HAP-1 (cell line): ENCODE measurements around the gene NLGN1.
"Not testable (repeated sequence)": the region's sequence is repeated elsewhere in the genome, so short reads cannot be mapped to it uniquely, and the experiment has no call there.

Experiments
- DNase-seq, 2 experiments: peaks; one replicate each; pipeline ENCODE4 v3.0.0-alpha.2; 2016 to 2020; ENCODE audit warnings: low spot score in 2 of 2
- H3K27me3 ChIP-seq: fragments of 250-450 bp; sonication (Bioruptor Pico); 2 replicates; pipeline ENCODE4 v1.5.1; 2020; ENCODE audit warnings: low read depth, mild to moderate bottlenecking, moderate library complexity
- H3K36me3 ChIP-seq: fragments of 250-450 bp; sonication (Bioruptor Pico); replicated peaks from 2 replicates; pipeline ENCODE4 v1.5.1; 2020; ENCODE audit warnings: mild to moderate bottlenecking
- H3K4me1 ChIP-seq: fragments of 250-450 bp; sonication (Bioruptor Pico); 2 replicates; pipeline ENCODE4 v1.5.1; 2020; ENCODE audit warnings: mild to moderate bottlenecking
- H3K4me3 ChIP-seq: fragments of 250-450 bp; sonication (Bioruptor Pico); 2 replicates; pipeline ENCODE4 v1.5.1; 2020; ENCODE audit warnings: mild to moderate bottlenecking, moderate library complexity
- H3K9me3 ChIP-seq: fragments of 250-450 bp; sonication (Bioruptor Pico); 2 replicates; pipeline ENCODE4 v1.5.1; 2020; ENCODE audit warnings: mild to moderate bottlenecking, moderate library complexity
- in situ Hi-C: fragments of 300-500 bp; cut with MboI; formaldehyde crosslinking; loops from 3 replicates; pipeline ENCODE4 v1.14.3; 2020; ENCODE audit warnings: low sequenced_read_pairs, inconsistent platforms, mixed read lengths

NLGN1 gene

DNA sequence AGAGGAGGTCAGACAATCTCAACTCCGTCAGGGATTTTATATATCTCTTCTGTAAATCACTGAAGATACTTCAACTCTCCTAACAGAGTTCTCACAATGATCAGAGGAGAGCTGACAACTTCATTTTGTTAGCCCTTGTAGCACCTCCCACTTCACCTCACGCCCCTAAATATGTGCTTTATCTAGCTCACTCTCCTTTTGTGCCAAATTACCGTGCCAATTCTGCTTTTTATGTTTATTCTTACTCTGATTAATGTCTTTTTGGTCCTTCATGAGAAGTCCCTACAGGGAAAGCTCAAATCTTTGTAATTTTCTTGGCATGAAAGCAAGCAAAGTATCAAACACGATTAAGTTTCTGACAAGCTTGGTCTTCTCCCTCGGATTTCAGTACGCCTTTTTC, 825.5 kb downstream of the NLGN1 start:
- Histone ChIP-seq H3K4me1 (peaks cover 9% of the 10 kb centered on the region), H3K9me3 (no peaks in the 10 kb centered on the region), H3K4me3 (no peak overlapping the region), H3K36me3 (no peaks in the 10 kb centered on the region), H3K27me3 (no peaks in the 10 kb centered on the region)
- no peak for DNase-seq
- in situ Hi-C loops = no loop called here

DNA sequence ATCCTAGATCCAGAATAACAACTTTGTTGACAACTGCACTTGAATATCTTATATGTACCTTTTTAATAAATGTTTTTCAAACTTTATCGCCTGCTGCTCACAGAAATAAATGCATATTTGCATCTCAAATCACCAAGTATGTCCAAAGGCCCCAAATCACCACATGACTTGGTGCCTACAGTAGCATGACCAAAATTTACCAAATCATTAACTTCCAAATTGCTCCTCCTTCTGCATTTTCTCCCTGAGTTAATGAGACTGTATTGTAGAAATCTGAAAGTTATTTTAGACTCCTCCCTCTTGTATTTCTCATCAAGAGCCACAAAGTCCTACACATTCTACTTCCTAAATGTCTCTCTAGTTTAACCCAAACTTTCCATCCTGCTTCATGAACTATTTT, 826.1 kb downstream of the NLGN1 start:
- no peak for DNase-seq
- H3K4me3 ChIP-seq = no peak overlapping the region
- H3K36me3 ChIP-seq = no peaks in the 10 kb centered on the region
- in situ Hi-C loops = no loop called here
- H3K9me3 ChIP-seq = no peaks in the 10 kb centered on the region
- H3K4me1 ChIP-seq = peaks cover 3% of the 10 kb centered on the region
- no peaks in the 10 kb centered on the region for H3K27me3 ChIP-seq

DNA sequence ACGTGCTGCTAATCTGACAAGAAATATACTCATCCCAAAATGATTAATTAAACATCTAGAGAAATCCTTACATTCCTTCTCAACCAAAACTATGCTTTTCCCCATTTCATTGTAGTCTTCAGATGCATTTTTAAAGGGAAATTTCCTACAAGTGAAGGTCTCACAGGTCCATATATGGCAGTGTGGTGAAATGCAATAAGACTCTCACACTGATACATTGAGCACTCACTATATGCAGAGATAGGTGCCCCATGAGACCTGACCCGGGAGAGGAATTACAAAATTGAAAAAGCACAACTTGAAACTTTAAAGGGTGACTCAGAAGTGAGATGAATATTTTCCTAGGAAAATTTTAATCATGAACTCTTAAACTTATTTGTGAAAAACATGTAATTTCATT, 832.4 kb downstream of the NLGN1 start:
- DNase-seq = peak in 1 of 2 experiments; percentile 41
- no peak overlapping the region for H3K4me3 ChIP-seq
- peaks cover 4% of the 10 kb centered on the region; the same call in 1 of the 2 replicates for H3K27me3 ChIP-seq
- H3K9me3 ChIP-seq = no peaks in the 10 kb centered on the region
- in situ Hi-C loops = no loop called here
- H3K36me3 ChIP-seq = no peaks in the 10 kb centered on the region
- H3K4me1 ChIP-seq = peaks cover 15% of the 10 kb centered on the region

DNA sequence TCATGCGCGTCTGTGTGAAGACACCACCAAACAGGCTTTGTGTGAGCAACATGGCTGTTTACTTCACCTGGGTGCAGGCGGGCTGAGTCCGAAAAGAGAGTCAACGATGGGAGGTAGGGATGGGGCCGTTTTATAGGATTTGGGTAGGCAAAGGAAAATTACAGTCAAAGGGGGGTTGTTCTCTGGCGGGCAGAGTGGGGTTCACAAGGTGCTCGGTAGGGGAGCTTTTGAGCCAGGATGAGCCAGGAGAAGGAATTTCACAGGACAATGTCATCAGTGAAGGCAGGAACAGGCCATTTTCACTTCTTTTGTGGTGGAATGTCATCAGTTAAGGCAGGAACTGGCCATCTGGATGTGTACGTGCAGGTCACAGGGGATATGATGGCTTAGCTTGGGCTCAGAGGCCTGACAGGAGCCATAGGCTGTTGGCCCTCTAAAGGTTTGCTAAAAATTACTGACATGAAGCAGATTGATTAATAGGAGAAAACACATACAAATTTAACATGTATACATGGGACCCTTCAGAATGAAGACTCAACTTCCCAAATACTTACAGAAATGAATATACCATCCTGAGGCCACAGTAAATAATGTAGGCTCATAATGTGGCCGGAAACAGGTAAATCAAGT, 834.6 kb downstream of the NLGN1 start:
- H3K36me3 ChIP-seq, in situ Hi-C loops, H3K9me3 ChIP-seq, H3K4me3 ChIP-seq, DNase-seq, H3K27me3 ChIP-seq: not testable (repeated sequence)
- H3K4me1 ChIP-seq = peaks cover 15% of the 10 kb centered on the region

DNA sequence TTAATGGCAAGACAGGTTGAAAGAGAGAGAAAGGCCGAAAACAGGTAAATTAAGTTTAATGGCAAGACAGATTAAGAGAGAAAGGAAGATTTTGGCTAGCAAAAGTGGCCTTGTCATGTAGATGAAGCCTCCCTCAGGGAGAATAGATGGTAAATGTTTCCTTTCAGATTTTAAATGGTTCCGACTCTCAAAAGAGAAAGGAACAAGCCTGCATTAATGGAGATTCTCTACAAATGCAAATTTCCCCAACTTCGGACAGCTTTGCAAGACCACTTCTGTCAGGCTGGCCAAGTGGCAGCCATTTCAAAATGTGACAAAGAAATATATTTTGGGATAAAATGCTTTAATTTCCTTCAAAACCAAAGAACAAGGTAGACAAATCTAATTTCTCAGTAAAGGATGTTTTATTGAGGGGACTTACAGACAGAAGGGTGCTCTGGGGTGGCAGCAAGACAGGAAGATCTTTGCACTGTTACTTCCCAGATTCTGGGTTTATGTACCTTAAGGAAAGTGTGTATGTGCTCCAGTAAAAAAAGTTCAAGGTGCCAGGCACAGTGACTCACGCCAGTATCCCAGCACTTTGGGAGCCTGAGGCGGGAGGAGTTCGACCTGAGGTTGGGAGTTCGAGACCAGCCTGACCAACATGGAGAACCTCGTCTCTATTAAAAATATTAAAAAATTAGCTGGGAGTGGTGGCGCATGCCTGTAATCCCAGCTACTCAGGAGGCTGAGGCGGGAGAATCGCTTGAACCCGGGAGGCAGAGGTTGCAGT, 835.3 kb downstream of the NLGN1 start:
- Histone ChIP-seq H3K36me3 (no peaks in the 10 kb centered on the region), H3K27me3 (peaks cover 4% of the 10 kb centered on the region; the same call in 1 of the 2 replicates), H3K4me3 (no peak overlapping the region), H3K9me3 (no peaks in the 10 kb centered on the region), H3K4me1 (peaks cover 15% of the 10 kb centered on the region)
- peak; percentile 68 to 98 for DNase-seq
- in situ Hi-C loops = no loop called here

DNA sequence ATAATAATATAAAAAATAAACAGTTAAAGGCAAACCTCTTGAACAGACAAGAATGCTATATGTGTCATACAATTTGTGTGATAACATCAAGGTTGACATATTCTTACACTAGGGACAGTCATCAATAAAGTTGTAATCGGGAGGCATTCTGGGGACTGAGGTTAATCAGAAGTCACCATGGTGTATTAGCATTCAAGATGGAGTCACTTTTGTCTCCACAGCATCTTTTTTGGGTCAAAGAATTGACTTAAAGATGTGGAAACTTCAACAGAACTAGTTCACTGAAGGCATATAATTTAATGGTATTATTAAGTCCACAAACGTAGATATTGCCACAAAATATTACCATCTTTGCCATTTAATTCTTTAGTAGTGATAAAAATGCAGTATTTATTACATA, 836.0 kb downstream of the NLGN1 start:
- H3K4me3 ChIP-seq = no peak overlapping the region
- in situ Hi-C loops = no loop called here
- no peaks in the 10 kb centered on the region for H3K36me3 ChIP-seq
- H3K9me3 ChIP-seq = no peaks in the 10 kb centered on the region
- no peak for DNase-seq
- peaks cover 4% of the 10 kb centered on the region; the same call in 1 of the 2 replicates for H3K27me3 ChIP-seq
- peaks cover 15% of the 10 kb centered on the region for H3K4me1 ChIP-seq

DNA sequence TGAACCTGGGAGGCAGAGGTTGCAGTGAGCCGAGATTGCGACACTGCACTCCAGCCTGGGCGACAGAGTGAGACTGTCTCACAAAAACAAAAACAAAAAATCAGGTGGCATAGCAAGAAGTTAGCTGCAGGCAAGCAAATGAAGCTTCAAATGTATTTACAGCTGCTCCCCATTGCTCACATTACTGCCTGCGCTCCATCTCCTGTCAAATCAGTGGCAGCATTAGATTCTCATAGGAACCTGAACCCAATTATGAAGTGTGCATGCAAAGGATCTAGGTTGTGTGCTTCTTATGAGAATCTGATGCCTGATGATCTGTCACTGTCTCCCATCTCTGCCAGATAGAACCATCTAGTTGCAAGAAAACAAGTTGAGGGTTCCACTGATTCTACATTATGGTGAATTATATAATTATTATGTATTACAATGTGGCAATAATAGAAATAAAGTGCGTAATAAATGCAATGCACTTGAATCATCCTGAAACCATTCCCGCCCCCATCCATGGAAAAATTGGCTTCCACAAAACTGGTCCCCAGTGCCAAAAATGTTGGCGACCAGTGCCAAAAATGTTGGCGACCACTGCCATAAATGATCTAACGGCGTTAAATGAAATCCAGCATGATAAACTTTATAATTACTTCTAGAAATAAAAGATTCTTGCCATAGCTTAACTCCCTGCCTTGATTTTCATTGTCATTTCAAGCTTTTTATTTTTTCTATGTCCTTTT, 844.9 kb downstream of the NLGN1 start:
- in situ Hi-C loops = no loop called here
- no peak for DNase-seq

DNA sequence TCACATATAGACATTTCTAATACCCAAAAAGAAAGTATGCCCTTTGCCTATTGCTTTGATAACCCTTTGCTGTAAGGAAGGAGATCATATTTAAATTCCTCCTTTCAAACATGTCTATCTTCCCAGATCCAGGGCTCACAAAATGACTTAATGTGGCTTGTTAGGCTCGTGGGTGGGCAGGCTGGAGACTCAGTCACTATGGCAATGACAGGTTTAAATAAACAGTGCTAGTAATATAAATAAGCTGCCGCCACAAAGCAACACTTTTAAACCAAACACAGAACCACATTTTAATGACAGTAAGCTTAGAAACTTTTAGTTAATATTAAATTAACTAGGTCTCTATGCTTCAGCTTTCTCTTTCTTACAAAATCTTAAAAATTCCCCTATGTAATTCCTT, 845.6 kb downstream of the NLGN1 start:
- DNase-seq = no peak
- Histone ChIP-seq H3K27me3 (no peaks in the 10 kb centered on the region), H3K36me3 (no peaks in the 10 kb centered on the region), H3K4me3 (no peak overlapping the region), H3K4me1 (no peaks in the 10 kb centered on the region), H3K9me3 (no peaks in the 10 kb centered on the region)
- in situ Hi-C loops = no loop called here

More for the DNA sequence above, 844.9 kb downstream of the NLGN1 start:
- no peaks in the 10 kb centered on the region for H3K4me1 ChIP-seq
- no peaks in the 10 kb centered on the region for H3K36me3 ChIP-seq
- no peaks in the 10 kb centered on the region for H3K9me3 ChIP-seq
- no peaks in the 10 kb centered on the region for H3K27me3 ChIP-seq
- no peak overlapping the region for H3K4me3 ChIP-seq

DNA sequence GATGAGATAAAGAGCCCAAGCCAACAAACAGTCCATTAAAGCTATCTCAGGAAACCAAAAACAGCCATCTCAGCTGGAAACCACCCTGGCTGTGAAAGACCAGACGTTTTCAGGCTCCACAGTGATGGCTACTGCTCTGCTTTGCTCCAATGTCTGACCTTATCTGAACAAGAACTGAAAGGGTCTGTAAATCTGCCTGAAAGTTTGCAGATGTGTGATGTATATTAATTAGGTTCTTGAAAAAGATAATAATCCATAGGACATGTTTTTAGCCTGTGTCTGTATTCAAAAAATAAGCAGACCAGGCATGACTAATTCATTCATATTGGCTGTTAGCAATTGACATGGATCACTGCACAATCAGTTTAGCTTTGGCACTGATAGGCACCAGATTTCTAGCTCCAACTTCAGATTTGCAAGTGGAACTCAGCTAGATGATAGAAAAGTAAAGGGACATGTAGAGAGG, 850.2 kb downstream of the NLGN1 start:
- in situ Hi-C loops = no loop called here
- H3K4me1 ChIP-seq = no peaks in the 10 kb centered on the region
- no peak for DNase-seq
- no peaks in the 10 kb centered on the region for H3K9me3 ChIP-seq
- H3K4me3 ChIP-seq = no peak overlapping the region
- H3K36me3 ChIP-seq = no peaks in the 10 kb centered on the region
- H3K27me3 ChIP-seq = no peaks in the 10 kb centered on the region

DNA sequence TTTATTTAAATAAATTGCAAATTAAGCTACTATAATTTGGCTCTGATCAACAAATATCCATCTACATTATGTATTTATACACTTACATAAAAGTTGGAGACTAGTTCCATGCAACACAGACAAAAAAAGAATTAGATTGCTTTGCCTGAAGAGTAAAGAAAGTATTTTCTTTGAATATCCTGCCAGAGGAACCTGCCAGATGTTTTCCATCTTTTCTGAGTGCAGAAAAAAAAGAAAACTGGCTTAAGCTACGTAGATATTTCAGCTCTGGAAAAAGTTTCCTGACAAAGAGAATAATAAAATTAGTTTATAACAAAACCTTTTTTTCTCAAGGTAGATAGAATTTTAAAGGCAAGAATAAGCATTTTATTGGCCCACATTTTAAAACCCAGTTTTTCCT, 854.1 kb downstream of the NLGN1 start:
- Histone ChIP-seq H3K4me3 (no peak overlapping the region), H3K9me3 (no peaks in the 10 kb centered on the region), H3K4me1 (no peaks in the 10 kb centered on the region), H3K27me3 (no peaks in the 10 kb centered on the region), H3K36me3 (no peaks in the 10 kb centered on the region)
- no peak for DNase-seq
- in situ Hi-C loops = no loop called here

DNA sequence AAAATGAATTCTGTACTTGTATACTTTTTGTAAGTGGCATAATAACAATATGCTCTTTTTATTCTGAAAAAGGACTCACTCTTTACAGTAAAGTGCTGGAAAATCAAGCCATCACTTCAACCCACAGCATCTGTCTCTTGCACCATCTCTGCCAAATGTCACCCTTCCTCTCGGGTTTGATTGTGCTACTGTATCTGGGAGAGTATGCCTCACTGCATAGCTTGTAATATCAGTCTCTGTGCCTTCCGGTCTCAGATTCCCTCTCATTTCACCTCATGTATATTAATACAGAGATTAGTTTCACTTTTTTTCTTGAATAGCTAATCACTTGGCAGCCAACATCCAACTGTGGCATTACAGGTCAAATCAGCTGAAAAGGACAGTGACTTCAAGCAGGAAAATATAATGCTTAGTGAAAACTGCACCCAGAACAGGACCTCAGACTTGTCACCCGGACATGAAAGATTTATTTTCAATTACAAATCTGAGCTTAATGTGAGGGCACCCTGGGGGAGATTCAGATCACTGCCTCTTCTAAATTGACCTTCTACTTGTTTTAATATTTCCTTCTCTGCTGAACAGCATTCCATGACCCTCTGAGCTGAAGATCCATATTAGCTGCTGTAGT, 855.8 kb downstream of the NLGN1 start:
- H3K4me3 ChIP-seq = no peak overlapping the region
- H3K4me1 ChIP-seq = no peaks in the 10 kb centered on the region
- no peaks in the 10 kb centered on the region for H3K9me3 ChIP-seq
- H3K36me3 ChIP-seq = no peaks in the 10 kb centered on the region
- DNase-seq = no peak
- in situ Hi-C loops = no loop called here
- H3K27me3 ChIP-seq = no peaks in the 10 kb centered on the region

DNA sequence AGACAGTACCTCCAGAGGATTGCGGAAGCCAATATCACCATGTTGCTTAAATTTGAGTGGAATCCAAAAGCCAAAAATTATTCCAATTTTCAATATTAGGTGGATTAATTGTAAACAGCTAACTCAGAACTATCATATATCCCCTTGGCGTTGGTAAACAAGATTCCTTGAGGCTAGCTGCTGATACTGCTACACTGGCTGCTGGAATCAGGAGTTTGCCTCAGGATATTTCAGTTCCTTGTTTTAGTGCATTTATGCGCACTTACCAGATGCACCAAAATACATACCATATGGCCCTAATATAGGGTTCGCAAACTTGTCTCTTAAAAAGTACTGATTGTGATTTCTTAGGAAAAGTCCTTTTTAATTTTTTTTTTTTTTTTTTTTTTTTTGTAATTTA, 856.4 kb downstream of the NLGN1 start:
- Histone ChIP-seq H3K4me1 (no peaks in the 10 kb centered on the region), H3K9me3 (no peaks in the 10 kb centered on the region), H3K36me3 (no peaks in the 10 kb centered on the region), H3K4me3 (no peak overlapping the region), H3K27me3 (no peaks in the 10 kb centered on the region)
- in situ Hi-C loops = no loop called here
- DNase-seq = no peak

DNA sequence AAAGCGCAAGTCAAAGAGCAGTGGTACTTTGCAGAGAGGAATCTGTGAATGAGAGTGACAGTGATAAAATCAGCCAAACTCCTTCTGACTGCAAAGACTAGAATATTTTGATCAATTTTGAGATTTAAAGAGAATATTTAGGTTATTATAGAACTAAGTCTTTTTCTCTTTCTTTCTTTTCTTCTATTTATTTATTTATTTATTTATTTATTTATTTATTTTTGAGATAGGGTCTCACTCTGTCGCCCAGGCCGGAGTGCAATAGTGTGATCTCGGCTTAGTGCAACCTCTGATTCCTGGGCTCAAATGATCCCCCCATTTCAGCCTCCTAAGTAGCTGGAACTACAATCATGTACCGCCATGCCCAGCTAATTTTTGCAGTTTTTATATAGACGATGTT, 857.9 kb downstream of the NLGN1 start:
- H3K4me1 ChIP-seq = no peaks in the 10 kb centered on the region
- H3K4me3 ChIP-seq = no peak overlapping the region
- H3K9me3 ChIP-seq = no peaks in the 10 kb centered on the region
- in situ Hi-C loops = no loop called here
- H3K36me3 ChIP-seq = no peaks in the 10 kb centered on the region
- no peak for DNase-seq
- H3K27me3 ChIP-seq = no peaks in the 10 kb centered on the region

DNA sequence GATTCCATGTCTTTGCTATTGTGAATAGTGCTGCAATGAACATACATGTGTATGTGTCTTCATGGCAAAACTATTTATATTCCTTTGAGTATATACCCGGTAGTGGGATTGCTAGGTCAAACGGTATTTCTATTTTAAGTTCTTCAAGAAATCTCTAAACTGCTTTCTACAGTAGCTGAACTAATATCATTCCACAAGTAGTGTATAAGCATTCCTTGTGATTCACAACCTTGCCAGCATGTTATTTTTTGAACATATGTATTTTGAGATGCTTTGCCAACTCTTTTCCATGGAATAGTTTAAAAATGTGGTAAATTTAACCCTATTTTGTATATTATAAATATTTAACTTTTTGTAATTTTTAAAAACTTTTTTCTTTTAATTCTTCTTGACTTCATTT, 868.9 kb downstream of the NLGN1 start:
- DNase-seq = no peak
- Histone ChIP-seq H3K9me3 (no peaks in the 10 kb centered on the region), H3K36me3 (no peaks in the 10 kb centered on the region), H3K27me3 (no peaks in the 10 kb centered on the region), H3K4me3 (no peak overlapping the region), H3K4me1 (no peaks in the 10 kb centered on the region)
- in situ Hi-C loops = no loop called here
